Left hindlimb (tissue), 1 donor: Measurements from ENCODE around the gene RNF217.
"Not testable (repeated sequence)": the region's sequence is repeated elsewhere in the genome, so short reads cannot be mapped to it uniquely, and the experiment has no call there.

Experiments used
- DNase-seq: peaks from one replicate; pipeline ENCODE4 v3.0.0-alpha.2; 2018

RNF217 gene, protein sequence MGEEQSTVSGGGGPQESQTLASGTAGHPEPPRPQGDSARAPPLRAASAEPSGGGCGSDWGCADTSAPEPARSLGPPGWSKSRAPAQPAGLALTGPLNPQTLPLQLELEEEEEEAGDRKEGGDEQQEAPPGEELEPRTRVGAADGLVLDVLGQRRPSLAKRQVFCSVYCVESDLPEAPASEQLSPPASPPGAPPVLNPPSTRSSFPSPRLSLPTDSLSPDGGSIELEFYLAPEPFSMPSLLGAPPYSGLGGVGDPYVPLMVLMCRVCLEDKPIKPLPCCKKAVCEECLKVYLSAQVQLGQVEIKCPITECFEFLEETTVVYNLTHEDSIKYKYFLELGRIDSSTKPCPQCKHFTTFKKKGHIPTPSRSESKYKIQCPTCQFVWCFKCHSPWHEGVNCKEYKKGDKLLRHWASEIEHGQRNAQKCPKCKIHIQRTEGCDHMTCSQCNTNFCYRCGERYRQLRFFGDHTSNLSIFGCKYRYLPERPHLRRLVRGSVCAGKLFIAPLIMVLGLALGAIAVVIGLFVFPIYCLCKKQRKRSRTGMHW

DNA sequence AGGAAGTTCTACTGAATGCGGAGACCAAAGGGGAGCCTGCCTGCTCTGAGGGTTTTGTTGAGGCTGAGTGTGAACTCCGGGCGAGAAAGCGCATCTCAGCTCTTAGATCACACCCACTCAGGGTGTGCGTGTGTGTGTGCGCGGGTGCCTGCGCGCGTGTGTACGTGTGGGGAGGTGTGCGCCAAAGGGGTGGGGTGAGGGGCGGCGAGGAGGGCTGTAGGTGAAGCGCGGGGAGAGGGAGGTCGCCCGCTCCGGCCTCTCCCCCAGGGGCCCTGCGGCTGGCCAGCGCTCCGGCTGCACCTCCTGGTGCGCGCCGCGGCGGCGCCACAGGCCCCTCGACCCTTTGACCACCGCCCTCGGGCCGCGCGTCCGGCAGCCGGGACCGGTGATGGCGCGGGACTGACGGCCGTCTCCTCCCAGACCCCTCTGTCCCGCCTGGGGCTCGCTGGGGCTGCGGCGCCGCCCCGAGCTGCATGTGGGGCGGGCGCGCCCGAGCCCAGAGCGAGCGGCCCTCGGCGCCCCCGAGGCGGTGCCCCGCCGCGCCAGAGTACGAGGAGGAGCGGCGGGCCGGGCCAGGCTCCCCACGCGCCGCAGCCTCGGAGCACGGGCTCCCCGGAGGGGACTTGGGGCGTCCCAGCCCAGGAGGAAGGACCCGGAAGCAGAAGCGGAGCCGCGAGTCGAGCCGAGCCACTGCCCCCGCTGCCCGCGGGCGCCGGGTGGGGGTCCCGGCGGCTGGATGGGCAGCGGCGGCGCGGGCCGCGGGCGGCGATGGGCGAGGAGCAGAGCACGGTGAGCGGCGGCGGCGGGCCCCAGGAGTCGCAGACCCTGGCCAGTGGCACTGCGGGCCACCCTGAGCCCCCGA is at the start of gene RNF217:
Gene RNF217, plus strand, starts transcription at position 661 of the 862 bp plus-strand sequence. Its CDS starts 108 bp downstream, at position 769.
- peak; percentile 84 for DNase-seq

DNA sequence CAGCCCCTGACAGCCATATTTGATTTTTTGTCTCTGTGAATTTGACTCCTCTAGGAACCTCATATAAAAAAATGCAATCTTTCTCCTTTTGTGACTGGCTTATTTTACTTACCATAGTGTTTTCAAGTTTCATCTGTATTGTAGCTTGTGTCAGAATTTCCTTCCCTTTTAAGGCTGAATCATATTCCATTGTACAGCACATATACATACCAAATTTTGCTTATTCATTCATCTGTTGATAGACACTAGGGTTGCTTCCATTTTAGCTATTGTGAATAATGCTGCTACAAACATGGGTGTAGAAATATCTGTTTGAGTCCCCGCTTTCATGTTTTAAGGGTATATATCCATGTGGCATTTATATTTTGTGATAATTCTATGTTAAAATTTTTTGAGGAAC is 49.2 kb upstream of the RNF217 start:
- DNase-seq = no peak

DNA sequence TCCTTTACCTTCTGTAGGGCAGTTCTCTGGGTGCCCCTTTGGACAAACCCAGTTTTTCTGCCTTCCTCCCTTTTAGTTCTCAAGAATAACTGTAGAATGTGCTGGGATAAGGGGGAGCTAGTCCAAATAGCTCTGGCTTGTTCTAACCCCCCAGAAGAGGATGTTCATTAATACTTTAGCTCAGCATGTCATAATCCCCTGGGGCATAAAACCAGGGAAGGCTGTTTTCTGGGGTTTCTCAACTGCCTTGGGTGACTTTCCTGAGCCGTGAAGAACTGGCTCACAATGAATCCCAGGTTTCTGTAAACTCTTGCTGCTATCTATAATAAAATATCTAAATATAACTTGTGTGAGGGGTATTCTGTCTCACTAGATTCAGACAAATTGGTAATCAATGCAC is 44.5 kb upstream of the RNF217 start:
- DNase-seq = no peak

DNA sequence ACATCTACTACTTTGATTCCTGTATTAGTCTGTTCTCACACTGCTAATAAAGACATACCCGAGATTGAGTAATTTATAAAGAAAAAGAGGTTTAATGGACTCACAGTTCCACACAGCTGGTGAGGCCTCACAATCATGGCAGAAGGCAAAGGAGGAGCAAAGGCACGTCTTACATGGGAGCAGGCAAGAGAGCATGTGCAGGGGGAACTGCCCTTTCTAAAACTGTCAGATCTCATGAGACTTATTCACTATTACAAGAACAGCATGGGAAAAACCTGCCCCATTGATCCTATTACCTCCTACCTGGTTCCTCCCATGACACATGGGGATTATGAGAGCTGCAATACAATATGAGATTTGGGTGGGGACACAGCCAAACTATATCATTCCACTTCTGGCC is 42.5 kb upstream of the RNF217 start:
- not testable (repeated sequence) for DNase-seq

DNA sequence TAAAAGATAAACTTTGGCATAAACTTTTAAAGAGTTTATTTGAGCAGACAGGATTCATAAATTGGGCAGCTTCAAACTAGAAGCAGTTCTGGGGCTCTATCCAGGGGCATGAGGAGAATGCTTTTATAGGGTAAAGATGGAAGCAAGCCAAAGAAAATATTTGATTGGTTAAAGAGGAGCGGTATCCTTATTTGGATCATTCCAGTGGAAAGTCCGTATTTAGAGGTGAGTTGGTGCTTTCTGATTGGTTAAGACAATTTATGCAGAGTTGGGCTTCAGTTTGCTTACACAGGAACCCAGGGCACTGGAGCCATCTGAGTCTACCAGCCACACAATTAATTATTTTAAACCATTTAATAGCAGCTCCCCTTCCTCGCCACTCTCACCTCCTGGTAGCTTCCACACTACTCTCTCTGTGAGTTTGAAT is 37.9 kb upstream of the RNF217 start:
- no peak for DNase-seq

DNA sequence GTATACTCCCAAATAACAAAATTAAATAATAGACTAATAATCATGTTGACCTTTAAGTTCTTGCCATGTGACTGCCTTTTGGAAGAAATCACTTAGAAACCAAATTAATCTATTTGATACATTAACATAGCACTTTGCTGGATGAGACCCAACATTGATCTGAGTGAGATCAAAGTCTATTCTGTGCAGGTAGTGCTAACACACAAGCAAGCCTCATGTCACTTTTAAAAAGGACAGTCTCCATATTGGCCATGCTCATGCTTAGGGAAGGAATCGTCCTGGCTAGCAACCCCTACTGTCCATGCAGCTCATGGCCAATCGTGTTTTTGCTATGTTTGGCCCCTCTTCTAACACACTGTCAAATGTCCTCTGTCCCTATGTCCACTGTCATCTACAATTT is 35.8 kb upstream of the RNF217 start:
- no peak for DNase-seq

DNA sequence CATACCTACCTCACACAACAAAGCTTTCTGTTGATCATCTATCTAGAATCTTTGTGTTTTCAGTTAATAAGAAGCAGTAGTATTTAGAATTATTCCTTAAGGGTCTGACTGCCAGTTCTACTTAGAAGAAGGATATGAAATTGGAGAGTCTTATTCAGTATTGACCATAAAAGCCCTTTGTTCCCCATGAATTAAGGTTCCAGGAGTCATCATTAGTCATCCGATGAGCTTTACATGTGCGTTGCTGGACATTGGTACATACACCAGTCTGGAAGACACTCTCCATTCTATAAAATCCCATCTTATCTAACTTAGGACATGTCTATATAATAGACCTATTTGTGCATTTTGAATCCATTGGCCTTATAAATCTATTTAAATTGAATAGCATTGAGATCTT is 34.4 kb upstream of the RNF217 start:
- DNase-seq = no peak

DNA sequence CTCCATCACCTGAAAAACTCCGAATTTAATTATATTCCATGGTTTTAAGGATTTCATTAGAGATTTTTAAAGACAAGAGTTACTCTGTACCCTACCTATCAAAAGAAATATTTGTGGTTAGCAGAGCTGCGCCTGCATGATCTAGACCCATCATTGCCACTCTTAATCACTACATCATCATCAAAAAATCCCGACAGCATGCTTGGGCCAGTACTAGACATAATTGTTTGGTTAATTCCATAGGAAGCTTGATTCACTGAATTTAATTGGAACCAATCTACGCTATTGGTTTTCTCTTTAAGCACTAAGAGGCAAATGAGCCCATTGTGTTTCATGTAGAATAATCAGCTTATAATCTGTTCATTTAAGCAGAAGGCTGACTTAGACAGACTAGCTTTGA is 33.4 kb upstream of the RNF217 start:
- no peak for DNase-seq

DNA sequence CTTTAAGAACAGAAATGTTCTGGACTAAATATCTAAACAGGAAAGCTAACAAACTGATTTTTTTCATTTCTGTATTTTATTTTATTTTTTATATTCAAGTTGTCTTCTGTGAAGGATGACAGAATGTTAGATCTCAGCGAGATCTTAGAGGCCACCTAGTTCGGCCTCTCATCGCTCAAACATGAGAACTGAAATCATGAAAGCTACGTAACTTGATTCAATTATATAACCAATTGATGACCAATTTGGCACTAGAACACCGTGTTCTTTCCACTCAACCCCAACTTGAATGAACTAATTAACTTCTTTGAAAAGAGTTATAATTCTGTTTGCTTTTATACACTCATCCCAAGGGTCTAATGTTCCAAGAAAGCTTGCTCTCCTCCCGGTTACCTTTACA is 24.6 kb upstream of the RNF217 start:
- no peak for DNase-seq

DNA sequence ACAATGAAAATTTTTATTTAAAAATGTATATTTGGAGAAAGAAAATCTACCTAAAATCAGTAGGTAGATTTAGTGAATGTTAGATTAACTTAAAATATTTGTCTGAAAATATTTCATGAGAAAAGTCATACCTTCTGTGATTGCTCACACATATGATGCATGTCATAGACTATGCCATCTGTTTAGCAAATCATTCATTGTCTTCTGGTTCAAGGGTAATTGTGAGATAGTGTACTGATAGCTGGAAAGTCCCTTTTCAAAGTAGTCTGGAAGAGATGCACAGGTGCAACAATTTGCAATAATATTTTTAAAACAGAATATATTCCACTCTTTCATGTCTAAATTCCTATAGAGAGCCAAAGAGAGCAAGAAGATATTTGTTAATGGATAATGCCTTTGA is 21.0 kb upstream of the RNF217 start:
- no peak for DNase-seq

DNA sequence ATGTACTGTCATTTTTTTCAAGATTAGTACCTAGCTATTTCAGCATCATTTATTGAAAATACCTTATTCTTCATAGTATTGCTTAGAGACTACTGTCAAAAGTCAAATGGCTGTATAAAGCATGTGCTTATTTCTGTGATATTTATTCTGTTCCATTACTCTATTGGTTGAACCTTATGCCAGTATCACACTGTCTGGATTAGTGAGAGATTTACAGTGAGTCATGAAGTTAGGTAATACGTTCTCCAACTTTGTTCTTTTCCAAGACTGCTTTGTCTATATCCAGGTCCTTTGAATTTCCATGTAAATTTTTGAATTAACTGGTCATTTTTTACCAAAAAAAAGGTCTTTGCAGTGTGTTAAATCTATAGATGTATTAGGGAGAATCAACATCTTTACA is 18.6 kb upstream of the RNF217 start:
- no peak for DNase-seq

DNA sequence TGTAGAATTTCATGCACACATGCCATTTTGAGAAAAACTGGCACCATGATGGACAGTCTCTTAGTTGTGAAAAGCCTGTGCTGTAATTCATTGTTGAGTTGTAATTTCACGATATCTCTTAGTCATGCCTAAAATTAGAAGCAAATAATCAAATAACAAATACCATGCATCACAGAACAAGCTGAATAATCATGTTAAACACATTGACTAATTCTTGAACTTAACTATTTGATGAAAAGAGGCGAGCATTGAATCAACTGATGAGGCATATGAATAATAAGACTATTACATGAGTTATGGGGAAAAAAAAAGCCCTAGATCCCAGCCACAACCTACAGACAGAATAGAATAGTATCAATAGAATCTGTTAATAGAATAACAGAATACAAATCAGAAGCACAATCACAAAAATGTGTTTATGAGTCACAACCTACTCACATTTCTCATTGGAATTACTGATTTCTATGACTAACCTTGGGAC is 14.2 kb upstream of the RNF217 start:
- DNase-seq = no peak

DNA sequence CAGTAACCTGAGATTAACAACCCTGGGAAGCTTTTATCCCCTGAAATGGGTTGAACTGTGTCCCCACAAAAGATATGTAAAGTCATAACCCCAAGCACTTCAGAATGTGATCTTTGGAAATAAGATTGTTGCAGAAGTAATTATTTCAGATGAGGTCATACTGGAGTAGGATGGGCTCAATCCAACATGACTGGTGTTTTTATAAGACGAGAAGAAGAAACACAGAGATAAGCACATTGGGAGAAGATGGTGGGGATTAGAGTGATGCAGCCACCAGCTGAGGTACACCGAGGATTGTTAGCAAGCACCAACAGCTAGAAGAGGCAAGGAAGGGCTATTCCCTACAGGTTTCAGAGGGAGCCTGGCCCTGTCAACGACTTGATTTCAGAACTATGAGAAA is 12.5 kb upstream of the RNF217 start:
- DNase-seq = no peak

DNA sequence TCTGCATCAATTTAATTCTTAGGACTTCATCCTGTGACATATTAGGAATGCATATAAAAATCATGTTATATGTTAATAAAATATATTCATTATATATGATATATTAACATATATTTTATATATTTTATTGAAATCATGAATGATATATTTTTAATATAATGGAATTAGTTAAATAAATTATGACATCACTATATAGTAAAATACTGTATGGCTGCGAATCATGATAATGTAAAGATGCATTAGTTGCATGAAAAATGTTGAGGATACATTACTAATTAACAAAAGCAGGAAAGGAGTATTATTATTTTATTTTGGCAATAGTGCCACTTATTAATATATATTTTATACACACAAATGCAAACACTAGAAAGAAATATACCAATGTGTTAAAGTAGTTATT is 8.4 kb upstream of the RNF217 start:
- DNase-seq = no peak

DNA sequence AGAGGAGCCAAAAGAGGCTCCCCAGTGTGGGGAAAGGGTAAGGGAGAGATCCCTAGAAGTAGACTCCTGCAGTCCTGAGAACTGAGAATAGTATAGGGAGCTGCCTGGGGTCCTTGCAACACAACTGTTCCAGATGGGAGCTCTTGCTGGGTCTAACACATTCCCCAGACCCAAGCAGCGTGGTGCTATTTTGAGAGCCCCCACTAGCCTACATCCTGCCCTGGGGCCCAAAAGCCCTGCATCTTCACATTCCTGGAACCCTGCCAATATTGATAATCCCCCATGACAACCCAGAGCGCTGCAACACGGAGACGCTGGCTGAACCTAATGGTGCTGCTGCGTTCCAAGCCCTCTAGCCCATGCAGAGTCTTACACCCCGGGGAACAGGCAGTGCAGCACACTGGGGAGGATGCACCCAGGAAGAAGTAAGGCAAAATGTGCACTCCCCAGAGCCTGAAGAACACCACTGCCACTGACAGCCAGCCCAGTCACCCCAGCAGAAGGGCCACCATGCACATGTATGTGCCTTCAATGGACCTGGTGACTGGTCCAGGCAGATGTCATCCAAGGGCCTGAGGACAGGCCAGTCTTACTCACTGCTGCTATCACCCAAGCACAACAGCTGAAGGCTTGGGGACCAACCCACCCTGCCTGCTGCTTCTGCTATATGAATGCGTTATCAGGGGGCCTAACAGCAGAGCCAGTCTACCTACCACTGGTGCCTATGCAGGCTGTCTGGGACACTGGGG is 7.0 kb upstream of the RNF217 start:
- no peak for DNase-seq

DNA sequence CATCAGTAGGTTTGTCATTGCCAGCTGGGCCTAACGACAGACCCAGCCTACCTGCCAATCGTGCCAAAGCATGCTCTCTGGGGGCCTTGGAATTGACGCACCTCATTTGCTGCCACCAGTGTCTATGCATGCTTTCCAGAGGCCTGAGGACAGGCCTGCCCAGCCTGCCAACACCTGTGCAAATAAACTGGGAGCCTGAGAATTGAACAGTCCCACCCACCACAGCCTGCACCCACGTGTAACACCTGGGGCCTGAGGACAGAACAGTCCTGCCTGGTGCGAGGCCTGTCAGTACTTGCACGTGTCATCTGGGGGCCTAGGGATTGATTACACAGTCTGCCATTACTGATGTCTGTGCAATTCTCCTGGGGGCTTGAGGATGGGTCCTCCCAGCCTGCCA is 6.2 kb upstream of the RNF217 start:
- no peak for DNase-seq

DNA sequence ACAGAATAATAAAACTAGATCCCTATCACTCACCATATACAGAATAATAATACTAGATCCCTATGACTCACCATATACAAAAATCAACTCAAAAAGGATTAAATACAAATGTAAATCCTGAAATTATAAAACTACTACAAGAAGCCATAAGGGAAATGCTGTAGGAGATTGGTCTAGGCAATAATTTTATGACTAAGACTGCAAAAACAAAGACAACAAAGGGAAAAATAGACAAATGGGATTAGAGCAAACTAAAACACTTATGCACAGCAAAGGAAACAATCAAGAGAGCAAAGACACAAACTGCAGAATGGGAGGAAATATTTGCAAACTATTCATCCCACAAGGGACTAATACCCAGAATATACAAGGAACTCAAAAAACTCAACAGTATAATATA is 4.1 kb upstream of the RNF217 start:
- no peak for DNase-seq

DNA sequence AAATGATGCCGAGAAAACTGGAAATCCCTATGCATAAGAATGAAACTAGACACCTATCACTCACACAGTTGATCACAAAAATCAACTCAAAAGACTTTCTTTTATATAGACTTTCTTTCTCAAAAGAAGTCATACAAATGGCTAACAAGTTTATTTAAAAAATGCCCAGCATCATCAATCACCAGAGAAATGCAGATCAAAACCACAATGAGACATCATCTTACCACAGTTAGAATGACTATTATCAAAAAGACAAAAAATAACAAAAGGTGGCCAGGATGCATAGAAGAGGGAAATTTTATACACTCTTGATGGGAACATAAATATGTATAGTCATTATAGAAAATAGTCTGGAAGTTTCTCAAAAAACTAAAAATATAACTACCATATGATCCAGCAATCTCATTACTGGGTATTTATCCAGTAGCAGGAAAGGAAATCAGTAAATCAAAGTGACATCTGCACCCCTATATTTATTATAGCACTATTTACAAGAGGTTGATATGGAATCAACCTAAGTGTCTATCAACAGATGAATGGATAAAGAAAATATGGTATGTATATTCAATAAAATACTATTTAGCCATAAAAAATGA is 3.4 kb upstream of the RNF217 start:
- DNase-seq = no peak

DNA sequence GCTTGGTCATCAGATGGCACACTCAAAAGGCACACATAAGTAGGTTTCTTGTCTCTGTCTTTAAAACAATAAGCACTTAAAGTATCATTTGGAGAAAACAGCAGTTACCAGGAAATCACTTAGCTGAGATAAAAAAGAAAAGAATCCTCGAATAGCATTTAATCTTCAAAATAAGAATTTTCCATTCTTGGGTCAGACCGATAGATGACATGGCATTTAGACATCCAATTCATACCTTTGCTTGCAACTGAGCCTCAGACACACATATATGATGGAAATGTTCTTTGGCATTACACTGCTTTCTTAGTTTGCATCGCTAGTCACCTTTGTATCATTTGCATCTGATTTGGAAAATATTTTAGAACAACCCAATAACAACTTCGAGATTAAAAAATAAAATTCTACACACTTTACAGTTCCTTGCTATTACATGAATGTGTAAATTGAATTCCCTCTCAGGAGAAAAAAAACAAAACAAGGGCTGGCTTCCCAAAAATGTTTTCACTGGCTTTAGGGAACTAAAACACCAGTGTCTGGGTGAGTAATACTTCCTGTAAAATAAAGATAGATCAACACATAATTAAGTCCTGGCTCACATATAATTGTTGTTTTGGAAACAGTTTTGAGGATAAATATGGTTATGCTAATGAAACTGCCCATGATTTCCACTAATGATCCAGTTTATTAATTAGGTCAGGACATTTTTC is 1.3 kb upstream of the RNF217 start:
- no peak for DNase-seq

DNA sequence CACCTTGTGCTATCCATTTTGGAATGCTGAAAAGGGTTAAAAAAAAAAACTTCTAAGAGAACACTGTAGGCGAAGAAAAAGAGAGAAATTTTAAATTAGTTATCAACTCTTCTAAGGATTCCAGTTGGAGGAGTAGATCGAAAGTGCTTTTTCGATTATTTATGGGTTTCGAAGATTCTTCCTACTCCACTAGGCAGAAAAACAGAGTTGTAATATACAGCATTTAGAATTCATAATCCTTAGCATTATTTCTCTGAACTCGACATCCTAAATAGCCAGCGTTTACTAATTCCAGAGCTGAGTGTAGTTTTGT is 817 bp upstream of the RNF217 start:
- no peak for DNase-seq

DNA sequence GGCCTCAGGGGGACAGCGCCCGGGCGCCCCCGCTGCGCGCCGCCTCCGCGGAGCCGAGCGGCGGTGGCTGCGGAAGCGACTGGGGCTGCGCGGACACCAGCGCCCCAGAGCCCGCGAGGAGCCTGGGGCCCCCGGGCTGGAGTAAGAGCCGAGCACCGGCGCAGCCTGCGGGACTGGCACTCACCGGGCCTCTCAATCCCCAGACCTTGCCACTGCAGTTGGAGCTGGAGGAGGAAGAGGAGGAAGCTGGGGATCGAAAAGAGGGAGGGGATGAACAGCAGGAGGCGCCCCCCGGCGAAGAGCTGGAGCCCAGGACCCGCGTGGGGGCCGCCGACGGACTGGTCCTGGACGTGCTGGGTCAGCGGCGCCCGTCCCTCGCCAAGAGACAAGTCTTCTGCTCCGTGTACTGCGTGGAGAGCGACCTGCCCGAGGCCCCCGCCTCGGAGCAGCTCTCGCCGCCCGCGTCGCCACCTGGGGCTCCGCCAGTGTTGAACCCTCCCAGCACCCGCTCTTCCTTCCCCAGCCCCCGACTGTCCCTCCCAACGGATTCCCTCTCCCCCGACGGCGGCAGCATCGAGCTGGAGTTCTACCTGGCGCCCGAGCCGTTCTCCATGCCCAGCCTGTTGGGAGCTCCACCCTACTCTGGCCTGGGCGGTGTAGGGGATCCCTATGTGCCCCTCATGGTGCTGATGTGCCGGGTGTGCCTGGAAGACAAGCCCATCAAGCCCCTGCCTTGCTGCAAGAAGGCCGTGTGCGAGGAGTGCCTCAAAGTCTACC is 590 bp downstream of the RNF217 start:
- DNase-seq = peak; percentile 73
